GM19372 (cell line): ENCODE measurements around the gene BCKDK.
"Not testable (repeated sequence)": the region's sequence is repeated elsewhere in the genome, so short reads cannot be mapped to it uniquely, and the experiment has no call there.

Experiments used
- ATAC-seq: cut with Tn5 transposase; IDR thresholded peaks from one replicate; pipeline ENCODE4 v1.9.1; 2021; ENCODE audit warnings: mild to moderate bottlenecking, low read depth, moderate library complexity; ENCODE audit not compliant: unreplicated experiment

BCKDK gene

DNA sequence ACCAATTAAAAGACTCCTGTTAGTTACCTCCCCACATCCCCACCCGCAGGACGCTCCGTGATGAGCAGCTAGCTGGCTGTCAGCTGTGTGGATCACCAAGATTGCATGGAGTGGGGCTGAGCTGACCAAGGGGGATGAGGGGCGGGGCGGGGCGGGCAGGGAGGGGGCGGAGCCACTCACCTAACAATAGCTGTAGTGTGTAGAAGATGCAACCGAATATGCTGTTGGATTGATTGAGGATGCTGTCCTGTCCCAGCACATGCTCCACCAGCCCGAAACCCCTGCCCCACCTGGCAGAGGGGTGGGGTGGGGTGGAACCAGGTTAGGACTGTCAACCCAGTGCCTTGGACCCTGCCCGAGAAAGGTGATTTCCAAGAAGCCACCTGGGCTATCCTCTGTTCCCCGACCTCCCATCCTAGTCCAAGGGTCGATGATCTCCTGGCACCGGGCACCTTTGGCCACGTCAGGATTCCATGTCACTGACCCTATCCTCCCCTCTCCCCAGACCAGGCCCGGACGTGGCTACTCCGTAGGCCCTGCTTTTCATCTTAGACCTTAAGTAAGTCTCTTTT lies 15.0 kb upstream of the BCKDK start:
- ATAC-seq, result no peak

GRCh38 chr16:31094088-31094423 lies 14.1 kb upstream of the BCKDK start:
- ATAC-seq, result no peak

- ATAC-seq, result peak; percentile 84
These were observed 13.6 kb upstream of the BCKDK start, which contains the start of gene VKORC1 for GRCh38 chr16:31094424-31095120. TSS of gene VKORC1 (minus strand) at chr16:31094797. CDS start at chr16:31094729, 68 bp downstream.

DNA sequence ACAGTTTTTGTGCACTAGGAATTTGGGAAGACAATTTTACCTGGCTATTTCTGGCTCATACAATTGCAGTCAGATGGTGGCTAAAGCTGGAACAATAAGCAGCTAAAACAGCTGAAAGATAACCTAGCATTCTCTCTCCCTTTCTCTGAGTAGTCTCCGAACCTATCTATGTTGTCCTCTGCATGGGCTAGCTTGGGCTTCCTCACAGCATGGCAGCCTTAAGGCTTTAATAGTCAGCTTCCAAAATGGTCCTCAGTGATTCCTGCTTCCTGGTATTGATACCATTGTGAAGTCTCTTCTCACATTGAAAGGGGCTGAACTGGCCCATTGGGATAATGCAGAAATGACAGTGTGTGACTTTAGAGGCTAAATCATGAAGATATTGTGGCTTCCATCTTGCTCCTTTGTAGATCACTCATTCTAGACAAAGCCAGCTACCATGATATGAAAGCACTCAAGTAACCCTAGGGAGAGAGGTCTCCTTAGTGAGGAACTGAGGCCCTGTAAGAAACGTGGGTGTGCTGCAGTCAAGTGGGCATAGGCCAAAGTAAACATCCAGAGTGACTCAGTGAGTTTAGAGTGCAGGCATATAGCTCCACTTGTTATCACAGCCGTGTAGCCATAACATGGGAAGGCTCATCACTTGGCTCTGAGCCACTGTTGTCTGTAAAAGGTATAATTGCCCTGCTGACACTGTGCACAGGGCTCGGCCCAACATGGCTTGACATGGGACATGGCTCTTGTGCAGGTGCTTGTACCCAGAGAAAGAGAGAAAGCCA lies 8.1 kb upstream of the BCKDK start:
- ATAC-seq, result no peak

DNA sequence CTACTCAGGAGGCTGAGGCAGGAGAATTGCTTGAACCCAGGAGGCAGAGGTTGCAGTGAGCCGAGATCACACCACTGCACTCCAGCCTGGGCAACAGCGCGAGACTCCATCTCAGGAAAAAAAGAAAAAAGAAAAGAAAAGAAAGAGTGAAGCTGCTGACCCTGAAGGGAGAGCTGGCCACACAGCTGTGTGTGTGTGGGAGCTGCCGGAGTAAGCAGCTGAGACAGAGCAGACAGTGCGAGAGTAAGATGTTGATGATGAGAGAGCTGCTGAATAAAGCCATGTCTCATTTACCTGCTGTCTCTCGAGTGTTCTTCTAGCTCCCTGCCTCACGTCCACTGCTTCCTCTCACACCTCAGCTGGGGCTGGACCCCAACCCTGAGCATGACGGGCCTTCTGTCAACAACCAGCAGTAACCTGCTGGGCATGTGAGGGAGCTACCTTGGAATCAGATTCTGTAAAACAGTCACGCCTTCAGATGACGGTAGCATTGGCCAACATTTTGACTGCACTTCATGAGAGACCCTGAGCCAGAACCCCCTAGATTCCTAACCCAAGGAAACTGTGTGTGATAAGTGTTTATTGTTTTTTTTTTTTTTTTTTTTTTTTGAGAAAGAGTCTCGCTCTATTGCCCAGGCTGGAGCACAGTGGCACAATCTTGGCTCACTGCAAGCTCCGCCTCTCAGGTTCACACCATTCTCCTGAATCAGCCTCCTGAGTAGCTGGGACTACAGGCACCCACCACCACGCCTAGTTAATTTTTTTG lies 7.1 kb upstream of the BCKDK start:
- ATAC-seq, result not testable (repeated sequence)

GRCh38 chr16:31105677-31106213 lies 2.4 kb upstream of the BCKDK start:
- ATAC-seq, result peak; percentile 43

GRCh38 chr16:31106509-31107464 lies 1.4 kb upstream of the BCKDK start:
- ATAC-seq, result no peak

DNA sequence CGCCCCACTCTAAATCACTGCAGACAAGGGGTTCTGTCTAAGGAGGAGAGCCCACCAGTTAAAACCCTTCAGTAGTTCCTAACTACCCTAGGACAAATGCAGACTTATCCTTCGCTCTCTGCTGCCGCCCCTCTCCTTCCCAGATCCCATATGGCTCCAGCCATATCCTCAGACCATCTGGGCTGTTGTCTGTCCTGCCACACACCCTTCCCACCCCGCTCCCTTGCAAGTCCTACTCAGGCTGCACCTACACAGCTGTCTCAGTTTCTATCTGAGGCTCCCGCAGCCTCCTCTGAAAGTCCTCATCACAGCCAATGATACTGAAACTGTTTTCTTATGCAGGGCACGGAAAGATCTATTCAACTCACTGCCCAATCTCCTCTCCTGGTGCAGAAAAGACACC lies 720 bp upstream of the BCKDK start:
- ATAC-seq, result peak; percentile 44

- no peak for ATAC-seq
These were observed 790 bp downstream of the BCKDK start for GRCh38 chr16:31108794-31109558.

DNA sequence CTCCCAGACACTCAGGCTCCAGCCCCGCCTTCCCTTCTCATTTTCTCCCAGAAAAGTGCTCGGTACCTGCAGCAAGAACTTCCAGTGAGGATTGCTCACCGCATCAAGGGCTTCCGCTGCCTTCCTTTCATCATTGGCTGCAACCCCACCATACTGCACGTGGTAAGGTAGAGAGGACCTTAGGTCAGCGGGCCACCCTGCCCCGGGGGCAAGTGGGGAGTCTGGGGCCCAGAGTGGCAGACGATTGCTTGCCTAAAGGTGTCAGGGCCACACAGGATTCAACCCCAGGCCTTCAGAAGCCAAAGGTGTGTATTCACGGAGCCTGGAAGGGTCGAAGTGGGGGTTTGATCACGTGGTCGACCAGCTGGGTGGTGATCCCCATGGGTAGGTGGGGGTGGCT lies 1.4 kb downstream of the BCKDK start:
- ATAC-seq, result no peak

DNA sequence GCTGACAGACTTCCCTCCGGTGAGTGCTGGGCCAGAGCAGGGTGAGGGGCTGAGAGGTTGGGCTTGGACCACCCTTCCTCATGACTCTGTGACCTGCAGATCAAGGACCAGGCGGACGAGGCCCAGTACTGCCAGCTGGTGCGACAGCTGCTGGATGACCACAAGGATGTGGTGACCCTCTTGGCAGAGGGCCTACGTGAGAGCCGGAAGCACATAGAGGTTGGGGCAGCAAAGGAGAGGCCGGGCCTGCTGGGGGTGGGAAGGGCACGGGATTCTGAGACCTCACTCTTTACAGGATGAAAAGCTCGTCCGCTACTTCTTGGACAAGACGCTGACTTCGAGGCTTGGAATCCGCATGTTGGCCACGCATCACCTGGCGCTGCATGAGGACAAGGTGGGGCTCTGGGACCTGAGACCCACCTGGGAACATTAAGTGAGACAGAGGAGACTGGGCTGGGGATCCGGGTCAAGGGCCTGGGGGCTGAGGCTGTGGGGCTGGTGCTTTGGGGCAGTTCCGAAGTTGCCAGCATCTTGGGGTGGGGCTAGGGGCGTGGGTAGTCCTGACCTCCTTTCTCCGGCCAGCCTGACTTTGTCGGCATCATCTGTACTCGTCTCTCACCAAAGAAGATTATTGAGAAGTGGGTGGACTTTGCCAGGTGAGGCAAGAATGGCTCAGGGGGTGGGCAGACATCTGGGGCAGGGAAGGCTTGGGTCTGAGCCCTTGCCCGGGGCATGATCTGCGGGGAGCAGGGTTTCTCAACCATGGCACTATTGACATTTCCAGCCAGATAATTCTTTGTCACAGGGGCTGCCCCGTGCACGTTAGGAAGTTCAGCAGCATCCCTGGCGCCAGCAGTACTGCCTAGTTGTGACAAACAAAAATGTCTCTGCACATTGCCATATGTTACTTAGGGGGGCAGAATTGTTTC lies 2.2 kb downstream of the BCKDK start:
- ATAC-seq, result no peak

DNA sequence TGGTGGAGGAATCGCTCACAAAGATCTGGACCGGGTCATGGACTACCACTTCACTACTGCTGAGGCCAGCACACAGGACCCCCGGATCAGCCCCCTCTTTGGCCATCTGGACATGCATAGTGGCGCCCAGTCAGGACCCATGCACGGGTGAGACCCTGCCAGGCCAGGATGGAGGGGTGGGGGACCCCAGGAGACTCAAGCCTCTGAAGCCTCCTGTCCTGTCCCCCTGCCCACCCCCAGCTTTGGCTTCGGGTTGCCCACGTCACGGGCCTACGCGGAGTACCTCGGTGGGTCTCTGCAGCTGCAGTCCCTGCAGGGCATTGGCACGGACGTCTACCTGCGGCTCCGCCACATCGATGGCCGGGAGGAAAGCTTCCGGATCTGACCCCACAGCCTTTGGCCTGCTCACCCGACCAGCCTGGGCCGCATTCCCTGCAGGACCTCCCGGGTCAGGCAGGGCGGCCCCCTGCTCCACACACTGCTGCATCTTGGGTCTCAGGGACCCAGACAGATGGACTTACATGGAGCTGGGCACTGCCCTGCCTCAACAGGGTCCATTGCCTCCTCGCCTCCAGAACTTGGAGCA lies 3.8 kb downstream of the BCKDK start:
- ATAC-seq, result no peak

DNA sequence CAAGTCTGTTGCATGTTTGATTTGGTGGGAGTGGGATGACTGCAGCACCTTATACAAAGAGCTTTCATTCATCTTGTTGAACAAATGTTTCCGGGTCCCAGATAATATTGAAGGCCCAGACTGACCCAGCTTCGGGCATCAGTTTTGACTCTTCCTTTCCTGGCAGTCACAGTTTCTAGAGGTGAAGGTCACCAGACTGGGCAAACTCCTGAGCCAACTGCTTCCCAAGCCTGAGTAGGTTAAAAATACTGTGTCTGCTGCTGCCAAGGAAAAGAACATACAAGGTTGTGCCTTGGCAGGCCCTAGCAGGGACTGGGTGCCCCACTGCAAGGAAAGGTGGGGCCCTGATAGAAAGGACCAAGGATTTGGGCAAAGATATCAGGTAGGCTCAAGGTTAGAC lies 4.5 kb downstream of the BCKDK start:
- no peak for ATAC-seq

GRCh38 chr16:31113121-31114120 lies 5.2 kb downstream of the BCKDK start:
- ATAC-seq, result no peak

DNA sequence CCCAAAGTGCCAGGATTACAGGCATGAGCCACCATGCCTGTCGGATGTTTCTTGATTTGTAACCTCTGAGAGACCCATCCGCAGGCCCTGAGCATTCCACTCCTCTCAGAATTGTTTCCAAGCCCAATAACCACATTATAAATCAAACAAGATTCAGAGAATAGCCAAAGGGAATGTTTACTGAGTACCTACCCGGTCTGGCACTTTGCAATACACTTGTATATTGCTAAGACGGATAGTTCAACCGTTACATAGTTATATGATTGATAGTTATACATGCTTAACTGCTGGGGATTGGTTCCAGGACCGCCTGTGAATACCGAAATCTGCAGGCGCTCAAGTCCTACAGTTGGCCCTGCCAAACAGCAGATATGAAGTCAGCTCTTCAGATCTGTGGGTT lies 6.3 kb downstream of the BCKDK start:
- ATAC-seq, result no peak
